Ramos (cell line): ENCODE measurements around the gene CLIC4.
"Not testable (repeated sequence)": the region's sequence is repeated elsewhere in the genome, so short reads cannot be mapped to it uniquely, and the experiment has no call there.

ENCODE experiments used
- in situ Hi-C: fragments of 300-500 bp; cut with MboI; formaldehyde crosslinking; loops from one replicate; pipeline ENCODE4 v1.14.3; 2022; ENCODE audit warnings: low sequenced_read_pairs; ENCODE audit not compliant: unreplicated experiment

The CLIC4 gene

GRCh38 chr1:24744911-24745710 is at the start of gene CLIC4:
Gene CLIC4, plus strand, starts transcription at chr1:24745447. Its CDS starts 107 bp downstream, at chr1:24745554.
- in situ Hi-C loops, result no loop called here

- in situ Hi-C loops, result loop anchor here (25.0 kb wide), 1 partner anchor 391 kb away; no protein-coding TSS in a partner anchor
Measured at GRCh38 chr1:24696041-24696755, 49.0 kb upstream of the CLIC4 start.

GRCh38 chr1:24696756-24697330 is 48.4 kb upstream of the CLIC4 start:
- in situ Hi-C loops, result loop anchor here (25.0 kb wide), 1 partner anchor 390 kb away; no protein-coding TSS in a partner anchor

- in situ Hi-C loops, result loop anchor here (25.0 kb wide), 1 partner anchor 390 kb away; no protein-coding TSS in a partner anchor
Measured at GRCh38 chr1:24697453-24698001, 47.7 kb upstream of the CLIC4 start.

- in situ Hi-C loops, result loop anchor here (25.0 kb wide), 1 partner anchor 389 kb away; no protein-coding TSS in a partner anchor
Measured at GRCh38 chr1:24698326-24698725, 46.9 kb upstream of the CLIC4 start.

- in situ Hi-C loops, result loop anchor here (25.0 kb wide), 1 partner anchor 388 kb away; no protein-coding TSS in a partner anchor
Measured at GRCh38 chr1:24699628-24700027, 45.6 kb upstream of the CLIC4 start.

- in situ Hi-C loops, result no loop called here
Measured at GRCh38 chr1:24702511-24703293, 42.5 kb upstream of the CLIC4 start.

GRCh38 chr1:24704411-24705259 is 40.6 kb upstream of the CLIC4 start:
- in situ Hi-C loops, result no loop called here

GRCh38 chr1:24705260-24706073 is 39.8 kb upstream of the CLIC4 start:
- in situ Hi-C loops, result no loop called here

- in situ Hi-C loops, result not testable (repeated sequence)
Measured at GRCh38 chr1:24706074-24706389, 39.2 kb upstream of the CLIC4 start.

- in situ Hi-C loops, result no loop called here
Measured at GRCh38 chr1:24707687-24708086, 37.6 kb upstream of the CLIC4 start.

GRCh38 chr1:24708938-24709337 is 36.3 kb upstream of the CLIC4 start:
- in situ Hi-C loops, result no loop called here

GRCh38 chr1:24709791-24710441 is 35.3 kb upstream of the CLIC4 start:
- in situ Hi-C loops, result no loop called here

GRCh38 chr1:24711329-24711728 is 33.9 kb upstream of the CLIC4 start:
- in situ Hi-C loops, result no loop called here

- in situ Hi-C loops, result no loop called here
Measured at GRCh38 chr1:24713176-24713575, 32.1 kb upstream of the CLIC4 start.

- in situ Hi-C loops, result no loop called here
Measured at GRCh38 chr1:24713736-24714135, 31.5 kb upstream of the CLIC4 start.

GRCh38 chr1:24714859-24715520 is 30.3 kb upstream of the CLIC4 start:
- in situ Hi-C loops, result no loop called here
